K562 (cell line): ENCODE results near the gene MLST8. TPM values are rescaled to one million over a fixed set of nuclear protein-coding genes. Genes with fewer than 3 reads are reported as not detected.

Experiments used
- CC2D1A ChIP-seq: fragments of 450-650 bp; IDR thresholded peaks from 2 replicates; pipeline ENCODE4 v1.6.1; 2017; ENCODE audit warnings: mild to moderate bottlenecking
- E2F8 ChIP-seq: fragments of 450-650 bp; IDR thresholded peaks from 2 replicates; pipeline ENCODE4 v1.7.1; 2018; ENCODE audit warnings: mild to moderate bottlenecking, low read depth; ENCODE audit not compliant: partially characterized antibody
- ELF2 ChIP-seq: fragments of 250-450 bp; sonication (Bioruptor Pico); IDR thresholded peaks from 2 replicates; pipeline ENCODE4 v1.5.0; 2021; ENCODE audit warnings: mild to moderate bottlenecking
- FOXO4 ChIP-seq: fragments of 450-650 bp; formaldehyde crosslinking; IDR thresholded peaks from 2 replicates; pipeline ENCODE4 v1.4.0; 2020; ENCODE audit warnings: mild to moderate bottlenecking, moderate library complexity
- HMBOX1 ChIP-seq: sonication (generic); IDR thresholded peaks from 2 replicates; pipeline ENCODE4 v1.6.1; 2016
- HMGN3 ChIP-seq: IDR thresholded peaks from 2 replicates; pipeline ENCODE4 v1.6.1; 2011; ENCODE audit warnings: borderline replicate concordance, low read depth, mild to moderate bottlenecking, mixed read lengths, low read length; ENCODE audit not compliant: insufficient read length; ENCODE audit errors: extremely low read depth
- LARP7 ChIP-seq: fragments of 450-650 bp; IDR thresholded peaks from 2 replicates; pipeline ENCODE4 v1.6.1; 2016
- MCM7 ChIP-seq, 2 experiments: fragments of 450-650 bp; IDR thresholded peaks; 2 replicates each; pipeline ENCODE4 v1.6.1; 2016 to 2018
- MXI1 ChIP-seq: IDR thresholded peaks from 2 replicates; pipeline ENCODE4 v1.6.1; 2011; ENCODE audit warnings: low read depth, mild to moderate bottlenecking, improper control_type of control experiment, low read length
- POLR2G ChIP-seq: fragments of 200-400 bp; formaldehyde crosslinking; IDR thresholded peaks from 2 replicates; pipeline ENCODE4 v1.6.1; 2017; ENCODE audit warnings: low read depth, mild to moderate bottlenecking, antibody characterized with exemption, low read length, moderate library complexity
- RBM14 ChIP-seq: fragments of 200-400 bp; formaldehyde crosslinking; IDR thresholded peaks from 2 replicates; pipeline ENCODE4 v1.6.1; 2018; ENCODE audit warnings: low read depth, mild to moderate bottlenecking, low read length, moderate library complexity, borderline replicate concordance; ENCODE audit not compliant: insufficient read depth
- RBM22 ChIP-seq: fragments of 200-400 bp; formaldehyde crosslinking; IDR thresholded peaks from 2 replicates; pipeline ENCODE4 v1.6.1; 2018; ENCODE audit warnings: low read length, low read depth; ENCODE audit not compliant: poor library complexity, severe bottlenecking
- RFX1 ChIP-seq: fragments of 450-650 bp; IDR thresholded peaks from 2 replicates; pipeline ENCODE4 v1.6.1; 2016; ENCODE audit warnings: mild to moderate bottlenecking, moderate library complexity
- SNAPC5 ChIP-seq: fragments of 250-450 bp; sonication (Bioruptor Pico); IDR thresholded peaks from 2 replicates; pipeline ENCODE4 v1.8.0; 2021; ENCODE audit warnings: moderate library complexity, mild to moderate bottlenecking, inconsistent platforms
- ZNF217 ChIP-seq: sonication (generic); formaldehyde crosslinking; IDR thresholded peaks from 2 replicates; pipeline ENCODE4 v1.8.0; 2022; ENCODE audit warnings: mild to moderate bottlenecking, missing genetic modification reagents
- ZNF431 ChIP-seq: sonication (generic); formaldehyde crosslinking; IDR thresholded peaks from 2 replicates; pipeline ENCODE4 v1.8.0; 2022; ENCODE audit warnings: mild to moderate bottlenecking, missing genetic modification reagents
- polyA plus RNA-seq, 8 experiments: library from polyadenylated mRNA; depleted of rRNA in 4 of 8; stranded (reverse) in 5 of 8; unstranded in 3 of 8; fragments of >200 nt; fragmentation: Nextera tagmentation in 2 of 8; fragmentation: Illumina TruSeq in 1 of 8; extraction: Ambion mirVana in 2 of 8; extraction: Trizol in 1 of 8; gene quantifications; 2 replicates each; pipeline versions ENCODE4 v1.2.1 to v1.2.3, GENCODE V29; 2011 to 2014; ENCODE audit warnings: inconsistent platforms in 1 of 8, missing spikeins in 1 of 8
- total RNA-seq, 7 experiments: library from RNA; depleted of rRNA in 6 of 7; stranded (reverse); fragments of >200 nt in 6 of 7; fragmentation: Illumina TruSeq in 2 of 7; extraction: Trizol in 2 of 7; gene quantifications; 2 replicates each; pipeline versions ENCODE4 v1.2.1 to v1.2.3, GENCODE V29; 2011 to 2021; ENCODE audit warnings: low replicate concordance in 1 of 7
- TF ChIP-seq, protein P1 (sequence below): sonication (generic); formaldehyde crosslinking; IDR thresholded peaks from 2 replicates; pipeline ENCODE4 v1.8.0; 2022; ENCODE audit warnings: mild to moderate bottlenecking, missing genetic modification reagents

Gene MLST8
- total and polyA plus RNA-seq, 9 of the 15 experiments (the other 6 are each of a cell fraction or from before 2014, with no cell fraction given), result 1.5 to 116 (median 43.3) TPM

DNA sequence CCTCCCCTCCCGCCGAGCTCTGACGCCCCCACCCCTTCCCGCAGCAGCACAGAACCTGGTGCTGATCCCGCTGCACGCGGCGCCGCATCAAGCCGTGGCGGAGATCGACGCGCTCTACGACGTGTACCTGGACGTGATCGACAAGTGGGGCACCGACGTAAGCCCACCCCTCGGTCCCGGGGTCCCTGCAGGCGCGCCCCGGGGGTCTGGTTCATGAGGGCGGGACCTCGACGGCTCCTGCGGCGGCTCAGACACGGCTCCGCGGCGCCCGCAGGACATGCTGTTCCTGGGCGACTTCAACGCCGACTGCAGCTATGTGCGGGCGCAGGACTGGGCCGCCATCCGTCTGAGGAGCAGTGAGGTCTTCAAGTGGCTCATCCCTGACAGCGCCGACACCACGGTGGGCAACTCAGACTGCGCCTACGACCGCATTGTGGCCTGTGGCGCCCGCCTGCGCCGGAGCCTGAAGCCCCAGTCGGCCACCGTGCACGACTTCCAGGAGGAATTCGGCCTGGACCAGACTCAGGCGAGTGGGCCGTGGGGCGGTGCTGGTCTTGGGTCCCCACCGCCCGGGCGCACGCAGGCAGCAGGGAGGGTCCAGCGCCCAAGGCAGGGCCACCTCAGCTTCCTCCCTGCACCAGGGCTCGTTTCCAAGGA lies 32.4 kb downstream of the MLST8 start (continued):
- no peak for TF ChIP-seq SNAPC5 (CRISPR knock-in tag)
- no peak for TF ChIP-seq ELF2 (CRISPR knock-in tag)
- TF ChIP-seq HMBOX1, result no peak
- TF ChIP-seq CC2D1A, result no peak
- TF ChIP-seq RFX1, result no peak
- TF ChIP-seq E2F8, result no peak
- no peak for TF ChIP-seq MXI1
- TF ChIP-seq, protein P1, sequence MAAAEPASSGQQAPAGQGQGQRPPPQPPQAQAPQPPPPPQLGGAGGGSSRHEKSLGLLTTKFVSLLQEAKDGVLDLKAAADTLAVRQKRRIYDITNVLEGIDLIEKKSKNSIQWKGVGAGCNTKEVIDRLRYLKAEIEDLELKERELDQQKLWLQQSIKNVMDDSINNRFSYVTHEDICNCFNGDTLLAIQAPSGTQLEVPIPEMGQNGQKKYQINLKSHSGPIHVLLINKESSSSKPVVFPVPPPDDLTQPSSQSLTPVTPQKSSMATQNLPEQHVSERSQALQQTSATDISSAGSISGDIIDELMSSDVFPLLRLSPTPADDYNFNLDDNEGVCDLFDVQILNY (CRISPR knock-in tag), result no peak
- TF ChIP-seq RBM14, result no peak
- TF ChIP-seq RBM22, result peak; percentile 85
- TF ChIP-seq LARP7, result no peak
- peak; percentile 58 for TF ChIP-seq POLR2G
- no peak for TF ChIP-seq MCM7 (IDR thresholded peaks at IDR 0.05)
- no peak for TF ChIP-seq FOXO4
- TF ChIP-seq ZNF217 (CRISPR knock-in tag), result no peak
- peak; percentile 58 for TF ChIP-seq HMGN3
- TF ChIP-seq ZNF431 (CRISPR knock-in tag), result no peak
